Measurements from ENCODE around the gene FBXW7. TPM values are rescaled to one million over a fixed set of nuclear protein-coding genes. Genes with fewer than 3 reads are reported as not detected.

The FBXW7 gene
- total RNA-seq, 2 experiments from 2014 or later = 128 to 140 TPM

DNA sequence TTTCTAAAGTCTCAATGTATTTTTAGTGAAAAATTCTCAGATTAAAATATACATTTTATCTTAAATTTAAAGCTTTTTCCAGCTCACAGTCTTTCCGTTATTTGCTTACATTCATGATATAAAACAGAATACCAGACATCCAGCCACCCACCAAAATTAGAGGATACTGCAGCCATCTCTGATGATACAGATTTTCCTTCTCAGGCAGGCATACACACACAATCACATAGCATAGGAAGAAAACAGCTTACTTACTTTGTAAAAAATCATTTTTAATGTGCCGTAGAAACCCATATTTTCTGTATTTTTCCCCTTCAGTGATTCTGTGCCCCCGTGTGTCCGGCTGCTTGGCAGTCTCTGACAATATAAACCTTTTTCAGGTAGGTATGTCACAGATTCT, 183.7 kb downstream of the FBXW7 start:
- Mint-ChIP-seq H3K27ac (no peak overlapping the region), H3K36me3 (ENCODE audit: low read depth) (peaks cover under 1% of the 10 kb centered on the region), H3K9me3 (no peaks in the 10 kb centered on the region), H3K27me3 (no peaks in the 10 kb centered on the region), H3K4me3 (no peak overlapping the region), H3K4me1 (ENCODE audit: low read depth) (peaks cover 36% of the 10 kb centered on the region)
- H3K27me3 ChIP-seq (ENCODE audit: control insufficient read depth in 1 of 2, insufficient read depth in 2 of 2, low read length in 2 of 2) = no peaks in the 10 kb centered on the region
- no peak for DNase-seq
- TF ChIP-seq, protein P1, sequence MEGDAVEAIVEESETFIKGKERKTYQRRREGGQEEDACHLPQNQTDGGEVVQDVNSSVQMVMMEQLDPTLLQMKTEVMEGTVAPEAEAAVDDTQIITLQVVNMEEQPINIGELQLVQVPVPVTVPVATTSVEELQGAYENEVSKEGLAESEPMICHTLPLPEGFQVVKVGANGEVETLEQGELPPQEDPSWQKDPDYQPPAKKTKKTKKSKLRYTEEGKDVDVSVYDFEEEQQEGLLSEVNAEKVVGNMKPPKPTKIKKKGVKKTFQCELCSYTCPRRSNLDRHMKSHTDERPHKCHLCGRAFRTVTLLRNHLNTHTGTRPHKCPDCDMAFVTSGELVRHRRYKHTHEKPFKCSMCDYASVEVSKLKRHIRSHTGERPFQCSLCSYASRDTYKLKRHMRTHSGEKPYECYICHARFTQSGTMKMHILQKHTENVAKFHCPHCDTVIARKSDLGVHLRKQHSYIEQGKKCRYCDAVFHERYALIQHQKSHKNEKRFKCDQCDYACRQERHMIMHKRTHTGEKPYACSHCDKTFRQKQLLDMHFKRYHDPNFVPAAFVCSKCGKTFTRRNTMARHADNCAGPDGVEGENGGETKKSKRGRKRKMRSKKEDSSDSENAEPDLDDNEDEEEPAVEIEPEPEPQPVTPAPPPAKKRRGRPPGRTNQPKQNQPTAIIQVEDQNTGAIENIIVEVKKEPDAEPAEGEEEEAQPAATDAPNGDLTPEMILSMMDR (IDR thresholded peaks at IDR 0.05) = no peak
- CTCF ChIA-PET = no interaction called here
- no peaks in the 10 kb centered on the region for H3K4me1 ChIP-seq (ENCODE audit: insufficient read depth, low read length)
- intact Hi-C loops (cut with DNase I, micrococcal nuclease) = loop anchor here in 1 of 2 experiments (10.0 kb wide), 1 partner anchor 287 kb away; no protein-coding TSS in a partner anchor
- no peak overlapping the region for H3K27ac ChIP-seq (ENCODE audit: low read depth in 1 of 2, low read length in 2 of 2)
- H3K9me3 ChIP-seq (ENCODE audit: control insufficient read depth in 1 of 2, insufficient read depth in 1 of 2, low read length in 2 of 2) = no peaks in the 10 kb centered on the region
- POLR2A ChIA-PET = no interaction called here
- H3K4me3 ChIP-seq (ENCODE audit: low read length) = no peak overlapping the region
- no peak for ATAC-seq (ENCODE audit: poor library complexity)
- H3K36me3 ChIP-seq (ENCODE audit: insufficient read depth, low read length) = no peaks in the 10 kb centered on the region

DNA sequence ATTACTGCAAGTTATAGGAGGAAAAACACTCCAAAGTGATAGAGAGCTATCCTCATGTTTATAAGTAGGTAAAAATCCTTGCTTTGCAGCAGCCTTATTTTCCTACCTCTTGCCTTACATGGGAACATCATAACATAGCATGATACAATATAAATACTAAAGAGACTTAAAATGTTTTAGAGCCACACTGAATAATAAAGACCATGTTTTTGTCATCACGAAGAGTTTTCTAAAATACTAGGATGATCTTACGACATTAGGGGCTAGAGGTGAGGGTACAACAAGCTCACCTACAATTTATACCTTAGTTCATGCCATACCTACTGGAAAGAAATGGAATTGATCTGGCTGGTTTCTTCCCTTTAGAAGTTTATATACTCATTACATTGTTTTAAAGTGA, 184.8 kb downstream of the FBXW7 start:
- Mint-ChIP-seq H3K36me3 (ENCODE audit: low read depth) (peaks cover 12% of the 10 kb centered on the region), H3K4me1 (ENCODE audit: low read depth) (peaks cover 36% of the 10 kb centered on the region), H3K27ac (no peak overlapping the region), H3K4me3 (no peak overlapping the region), H3K9me3 (no peaks in the 10 kb centered on the region), H3K27me3 (no peaks in the 10 kb centered on the region)
- Histone ChIP-seq H3K27me3 (ENCODE audit: control insufficient read depth in 1 of 2, insufficient read depth in 2 of 2, low read length in 2 of 2) (no peaks in the 10 kb centered on the region), H3K9me3 (ENCODE audit: control insufficient read depth in 1 of 2, insufficient read depth in 1 of 2, low read length in 2 of 2) (no peaks in the 10 kb centered on the region), H3K27ac (ENCODE audit: low read depth in 1 of 2, low read length in 2 of 2) (no peak overlapping the region), H3K4me1 (ENCODE audit: insufficient read depth, low read length) (no peaks in the 10 kb centered on the region), H3K36me3 (ENCODE audit: insufficient read depth, low read length) (peaks cover 11% of the 10 kb centered on the region), H3K4me3 (ENCODE audit: low read length) (no peak overlapping the region)
- DNase-seq (no peak), ATAC-seq (ENCODE audit: poor library complexity) (no peak)
- TF ChIP-seq, protein P1 (IDR thresholded peaks at IDR 0.05) = no peak
- POLR2A ChIA-PET = no interaction called here
- intact Hi-C loops (cut with DNase I, micrococcal nuclease) = loop anchor here in 1 of 2 experiments (10.0 kb wide), 1 partner anchor 286 kb away; no protein-coding TSS in a partner anchor
- CTCF ChIA-PET = no interaction called here

DNA sequence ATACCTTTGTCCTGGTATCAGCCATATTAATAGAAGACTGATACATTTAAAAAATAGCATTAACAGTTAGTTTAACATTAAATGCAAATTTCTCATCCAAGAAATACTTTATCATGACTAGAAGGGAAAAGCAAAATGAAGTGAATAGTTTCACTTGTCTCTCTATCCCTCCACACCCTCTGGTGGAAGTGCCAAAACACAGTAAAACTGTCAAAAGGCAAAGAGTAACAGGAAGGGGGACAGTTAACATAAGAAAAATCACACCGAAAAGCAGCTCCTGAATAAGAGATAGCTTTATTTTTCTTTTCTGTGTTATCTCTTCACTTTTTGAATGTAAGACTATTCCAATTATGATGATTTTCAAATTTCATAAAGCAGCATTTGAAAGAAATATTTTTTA, 187.2 kb downstream of the FBXW7 start:
- POLR2A ChIA-PET = interaction anchor here (1.2 to 1.6 kb wide), 2 partner anchors 165 to 249 kb away, joined by 3 to 7 read pairs; no protein-coding TSS in a partner anchor
- Mint-ChIP-seq H3K4me1 (ENCODE audit: low read depth) (peaks cover 23% of the 10 kb centered on the region), H3K27me3 (no peaks in the 10 kb centered on the region), H3K27ac (no peak overlapping the region), H3K9me3 (no peaks in the 10 kb centered on the region), H3K4me3 (no peak overlapping the region), H3K36me3 (ENCODE audit: low read depth) (peaks cover 19% of the 10 kb centered on the region)
- no peaks in the 10 kb centered on the region for H3K9me3 ChIP-seq (ENCODE audit: control insufficient read depth in 1 of 2, insufficient read depth in 1 of 2, low read length in 2 of 2)
- H3K27ac ChIP-seq (ENCODE audit: low read depth in 1 of 2, low read length in 2 of 2) = no peak overlapping the region
- no peaks in the 10 kb centered on the region for H3K4me1 ChIP-seq (ENCODE audit: insufficient read depth, low read length)
- no peaks in the 10 kb centered on the region for H3K27me3 ChIP-seq (ENCODE audit: control insufficient read depth in 1 of 2, insufficient read depth in 2 of 2, low read length in 2 of 2)
- H3K4me3 ChIP-seq (ENCODE audit: low read length) = no peak overlapping the region
- H3K36me3 ChIP-seq (ENCODE audit: insufficient read depth, low read length) = peaks cover 17% of the 10 kb centered on the region
- intact Hi-C loops (cut with DNase I, micrococcal nuclease) = loop anchor here (1.0 to 5.0 kb wide), 2 partner anchors 248 to 281 kb away; no protein-coding TSS in a partner anchor
- DNase-seq = peak in 5 of 14 experiments; percentile 6 to 49 (median 37)
- CTCF ChIA-PET = no interaction called here
- ATAC-seq (ENCODE audit: poor library complexity) = peak; percentile 41
- TF ChIP-seq, protein P1 (IDR thresholded peaks at IDR 0.05) = peak; percentile 73

All from CD4-positive, alpha-beta T cell (primary cell).